ENCODE measurements around the gene CHAT.

Gene CHAT

DNA sequence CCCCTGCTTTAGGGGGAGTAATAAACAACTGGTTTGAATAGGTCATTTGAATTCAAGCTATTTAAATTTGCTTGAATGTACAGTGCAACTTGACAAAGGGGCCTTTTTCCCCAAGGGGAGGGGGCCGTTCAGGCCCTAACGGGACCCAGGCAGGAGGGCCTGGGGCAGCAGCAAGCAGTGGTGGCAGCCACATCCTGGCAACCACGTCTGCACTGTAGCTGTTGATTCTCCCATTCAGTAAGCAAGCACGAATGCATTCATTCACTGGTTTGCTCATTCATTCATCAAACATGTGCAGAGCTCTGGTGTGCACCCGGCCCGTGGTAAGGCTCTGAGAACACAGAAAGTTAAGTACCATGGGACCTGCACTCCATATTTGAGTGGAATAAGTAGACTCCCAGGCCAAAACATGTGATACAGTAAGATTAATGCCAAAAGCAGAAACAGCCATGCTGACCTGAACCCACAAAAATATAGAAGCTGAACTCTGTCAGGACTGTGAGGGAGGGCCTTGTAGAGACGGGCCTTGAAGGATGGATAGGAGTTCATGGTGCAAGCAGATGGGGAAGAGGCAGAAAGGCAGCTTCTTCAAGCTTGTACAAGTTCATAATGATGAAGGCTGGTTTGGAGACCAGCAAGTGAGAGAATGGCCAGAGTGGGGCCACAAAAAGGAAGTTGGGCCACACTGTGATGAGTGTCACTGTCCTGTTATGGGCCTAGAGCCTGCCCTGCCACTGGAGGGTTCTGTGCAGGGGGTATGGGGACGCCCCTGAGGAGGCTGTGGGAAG lies 36.3 kb downstream of the CHAT start:
- H3K4me3 ChIP-seq (ENCODE audit: control insufficient read depth in 1 of 7, extremely low read depth in 1 of 7, insufficient read depth in 4 of 7, low read depth in 2 of 7, low read length in 6 of 7): no peak overlapping the region
- H3K36me3 ChIP-seq (ENCODE audit: control insufficient read depth in 4 of 4, insufficient read depth in 4 of 4, low read length in 3 of 4): no peaks in the 10 kb centered on the region
- WGBS (ENCODE audit: insufficient coverage): 74% methylated on average over 8 of the region's 8 CpGs
- CTCF ChIA-PET: interaction anchor here (1.1 to 1.3 kb wide), 2 partner anchors 10 kb away, joined by 3 to 4 read pairs; no protein-coding TSS in a partner anchor
- peaks cover 0 to 76% (median 17%) of the 10 kb centered on the region in 5 experiments for H3K27me3 ChIP-seq (replicated peaks in 2 of 5; ENCODE audit: control insufficient read depth in 4 of 5, insufficient read depth in 5 of 5, low read length in 4 of 5)
- H3K27ac ChIP-seq (ENCODE audit: insufficient read depth in 1 of 2, low read depth in 1 of 2, low read length in 2 of 2, poor library complexity in 1 of 2, severe bottlenecking in 2 of 2): no peak overlapping the region
- DNase-seq: no peak
- POLR2A ChIA-PET: no interaction called here
- H3K9me3 ChIP-seq (ENCODE audit: control extremely low read depth in 1 of 5, control insufficient read depth in 4 of 5, insufficient read depth in 2 of 5, low read depth in 1 of 5, low read length in 4 of 5): no peaks in the 10 kb centered on the region
- H3K4me1 ChIP-seq (ENCODE audit: control extremely low read depth in 1 of 4, control insufficient read depth in 4 of 4, insufficient read depth in 4 of 4, low read length in 3 of 4): peaks cover 0 to 2% (median 0%) of the 10 kb centered on the region in 4 experiments

DNA sequence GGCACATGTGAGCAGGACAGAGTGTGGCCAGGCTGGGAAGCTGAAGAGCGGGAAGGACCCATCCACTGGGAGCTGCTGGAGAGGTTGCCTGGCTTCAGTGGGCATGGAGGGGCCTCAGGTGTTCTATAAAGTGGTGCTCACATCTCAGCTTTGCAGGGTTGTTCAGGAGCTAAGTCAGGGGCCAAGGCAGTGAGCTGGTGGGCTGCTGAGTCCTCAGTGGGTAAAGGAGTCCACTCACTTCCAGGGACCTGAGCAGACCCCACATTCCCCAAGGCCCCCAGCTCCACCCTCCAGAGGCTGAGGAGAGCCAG lies 36.8 kb downstream of the CHAT start:
- no peak for DNase-seq
- H3K4me3 ChIP-seq (ENCODE audit: control insufficient read depth in 1 of 7, extremely low read depth in 1 of 7, insufficient read depth in 4 of 7, low read depth in 2 of 7, low read length in 6 of 7): no peak overlapping the region
- no peaks in the 10 kb centered on the region for H3K9me3 ChIP-seq (ENCODE audit: control extremely low read depth in 1 of 5, control insufficient read depth in 4 of 5, insufficient read depth in 2 of 5, low read depth in 1 of 5, low read length in 4 of 5)
- 100% methylated on average over 1 of the region's 1 CpG for WGBS (ENCODE audit: insufficient coverage)
- no peaks in the 10 kb centered on the region for H3K36me3 ChIP-seq (ENCODE audit: control insufficient read depth in 4 of 4, insufficient read depth in 4 of 4, low read length in 3 of 4)
- POLR2A ChIA-PET: no interaction called here
- no peak overlapping the region for H3K27ac ChIP-seq (ENCODE audit: insufficient read depth in 1 of 2, low read depth in 1 of 2, low read length in 2 of 2, poor library complexity in 1 of 2, severe bottlenecking in 2 of 2)
- peaks cover 0 to 77% (median 17%) of the 10 kb centered on the region in 5 experiments for H3K27me3 ChIP-seq (replicated peaks in 2 of 5; ENCODE audit: control insufficient read depth in 4 of 5, insufficient read depth in 5 of 5, low read length in 4 of 5)
- CTCF ChIA-PET: interaction anchor here (1.3 kb wide), 1 partner anchor 9 kb away, joined by 4 read pairs; no protein-coding TSS in a partner anchor
- peaks cover 0 to 2% (median 0%) of the 10 kb centered on the region in 4 experiments for H3K4me1 ChIP-seq (ENCODE audit: control extremely low read depth in 1 of 4, control insufficient read depth in 4 of 4, insufficient read depth in 4 of 4, low read length in 3 of 4)

DNA sequence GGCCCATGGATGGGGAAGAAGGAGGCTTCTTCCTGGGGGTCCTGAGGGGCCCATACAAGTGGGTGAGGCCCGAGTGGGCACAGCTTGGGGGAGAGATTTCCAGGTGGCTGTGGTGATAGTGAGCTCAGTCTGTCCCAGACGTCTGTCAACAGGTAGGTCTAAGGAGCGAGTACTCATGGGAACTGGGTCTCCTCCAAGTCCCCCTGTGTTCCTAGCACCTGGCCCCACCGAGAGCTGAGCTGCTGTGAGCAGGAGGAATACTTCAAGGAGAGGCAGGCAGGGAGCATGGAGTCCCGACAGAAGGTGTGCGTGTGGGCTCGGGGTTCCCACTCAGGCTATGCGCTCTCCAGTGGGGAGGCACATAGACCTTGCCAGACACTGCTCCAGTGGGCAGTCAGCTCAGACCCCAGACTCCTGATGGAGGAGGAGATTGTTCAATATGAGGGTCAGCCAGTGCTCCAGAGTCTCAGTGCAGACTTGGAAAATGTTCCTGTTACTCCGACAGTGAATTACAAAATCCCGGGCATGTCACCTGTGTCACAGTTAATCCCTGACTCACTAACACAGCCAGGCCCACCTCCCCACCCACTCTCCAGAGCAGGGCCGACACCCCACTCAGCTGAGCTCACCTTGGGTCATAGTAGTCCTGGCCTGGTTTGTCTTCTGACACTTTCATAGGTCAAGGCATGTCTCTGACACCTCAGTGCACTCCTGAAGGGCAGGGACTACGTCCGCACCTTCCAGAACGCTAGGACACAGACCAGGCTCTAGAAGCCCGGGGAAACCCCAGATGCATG lies 37.4 kb downstream of the CHAT start:
- POLR2A ChIA-PET: no interaction called here
- H3K9me3 ChIP-seq (ENCODE audit: control extremely low read depth in 1 of 5, control insufficient read depth in 4 of 5, insufficient read depth in 2 of 5, low read depth in 1 of 5, low read length in 4 of 5): no peaks in the 10 kb centered on the region
- H3K4me1 ChIP-seq (ENCODE audit: control extremely low read depth in 1 of 4, control insufficient read depth in 4 of 4, insufficient read depth in 4 of 4, low read length in 3 of 4): peaks cover 0 to 2% (median 0%) of the 10 kb centered on the region in 4 experiments
- peaks cover 0 to 78% (median 17%) of the 10 kb centered on the region in 5 experiments for H3K27me3 ChIP-seq (replicated peaks in 2 of 5; ENCODE audit: control insufficient read depth in 4 of 5, insufficient read depth in 5 of 5, low read length in 4 of 5)
- no peak overlapping the region for H3K27ac ChIP-seq (ENCODE audit: insufficient read depth in 1 of 2, low read depth in 1 of 2, low read length in 2 of 2, poor library complexity in 1 of 2, severe bottlenecking in 2 of 2)
- WGBS (ENCODE audit: insufficient coverage): 96% methylated on average over 15 of the region's 15 CpGs
- CTCF ChIA-PET: no interaction called here
- no peak for DNase-seq
- no peak overlapping the region for H3K4me3 ChIP-seq (ENCODE audit: control insufficient read depth in 1 of 7, extremely low read depth in 1 of 7, insufficient read depth in 4 of 7, low read depth in 2 of 7, low read length in 6 of 7)
- no peaks in the 10 kb centered on the region for H3K36me3 ChIP-seq (ENCODE audit: control insufficient read depth in 4 of 4, insufficient read depth in 4 of 4, low read length in 3 of 4)

DNA sequence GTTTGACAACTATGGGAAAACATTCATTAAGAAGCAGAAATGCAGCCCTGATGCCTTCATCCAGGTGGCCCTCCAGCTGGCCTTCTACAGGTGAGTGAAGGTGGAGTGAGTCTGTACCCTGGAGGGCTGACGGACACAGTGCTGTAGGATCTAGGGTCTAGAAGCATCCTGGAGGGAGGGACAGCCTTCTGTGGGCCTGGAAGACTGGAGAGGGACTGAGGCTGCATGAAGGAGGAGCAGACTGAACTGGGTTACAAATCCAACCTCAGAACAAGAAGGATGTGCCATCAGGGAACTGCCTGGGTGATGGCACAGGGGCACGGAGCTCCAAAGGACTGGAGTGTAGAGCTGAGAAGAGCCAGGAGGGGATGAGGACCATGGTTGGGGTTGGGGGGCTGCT lies 38.1 kb downstream of the CHAT start:
- Histone ChIP-seq H3K4me1 (ENCODE audit: control extremely low read depth in 1 of 4, control insufficient read depth in 4 of 4, insufficient read depth in 4 of 4, low read length in 3 of 4) (peaks cover 0 to 2% (median 0%) of the 10 kb centered on the region in 4 experiments), H3K36me3 (ENCODE audit: control insufficient read depth in 4 of 4, insufficient read depth in 4 of 4, low read length in 3 of 4) (no peaks in the 10 kb centered on the region), H3K27me3 (replicated peaks in 2 of 5; ENCODE audit: control insufficient read depth in 4 of 5, insufficient read depth in 5 of 5, low read length in 4 of 5) (peaks cover 0 to 78% (median 17%) of the 10 kb centered on the region in 5 experiments), H3K4me3 (ENCODE audit: control insufficient read depth in 1 of 7, extremely low read depth in 1 of 7, insufficient read depth in 4 of 7, low read depth in 2 of 7, low read length in 6 of 7) (no peak overlapping the region), H3K9me3 (ENCODE audit: control extremely low read depth in 1 of 5, control insufficient read depth in 4 of 5, insufficient read depth in 2 of 5, low read depth in 1 of 5, low read length in 4 of 5) (no peaks in the 10 kb centered on the region), H3K27ac (ENCODE audit: insufficient read depth in 1 of 2, low read depth in 1 of 2, low read length in 2 of 2, poor library complexity in 1 of 2, severe bottlenecking in 2 of 2) (no peak overlapping the region)
- ChIA-PET CTCF (no interaction called here), POLR2A (no interaction called here)
- WGBS (ENCODE audit: insufficient coverage): 100% methylated on average over 1 of the region's 2 CpGs
- DNase-seq: no peak

DNA sequence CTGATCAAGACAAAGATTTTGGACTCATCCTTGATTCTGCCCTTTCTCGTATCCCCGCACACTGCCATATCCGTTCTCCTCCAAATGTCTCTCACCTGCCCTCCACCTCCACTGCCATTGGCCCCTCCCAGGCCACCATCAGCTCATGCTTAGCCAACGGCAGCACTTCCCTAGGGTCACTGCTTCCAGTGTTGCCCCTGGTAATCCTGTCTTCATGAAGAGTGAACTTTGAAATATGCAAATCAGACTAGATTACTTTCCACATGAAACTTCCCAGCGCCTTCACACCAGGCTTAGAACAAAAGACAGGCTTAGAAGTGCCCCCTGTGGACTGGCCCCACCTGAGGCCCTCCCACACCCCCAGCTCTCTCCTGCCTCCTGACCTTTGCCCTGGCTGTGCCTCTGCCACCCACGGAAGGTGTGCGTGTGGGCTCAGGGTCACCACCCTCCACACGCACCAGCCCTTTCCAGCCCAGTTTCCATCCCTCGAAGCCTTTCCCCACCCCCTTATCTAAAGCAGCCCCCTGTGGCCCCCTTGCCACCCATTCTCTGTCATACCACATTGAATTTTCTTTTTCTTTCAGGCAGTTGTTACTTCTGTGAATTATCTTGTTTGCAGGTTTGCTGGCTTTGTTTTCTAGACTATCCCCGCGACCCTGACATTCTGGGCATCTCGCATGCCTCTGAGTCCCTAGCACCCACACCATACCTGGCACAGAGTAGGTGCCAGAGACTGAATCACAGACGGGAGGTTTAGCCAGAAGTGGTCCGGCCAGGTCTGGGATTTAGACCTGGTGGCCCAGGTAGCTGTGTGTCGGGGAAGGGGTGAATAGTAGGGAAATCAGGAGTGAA lies 38.8 kb downstream of the CHAT start:
- H3K4me3 ChIP-seq (ENCODE audit: control insufficient read depth in 1 of 7, extremely low read depth in 1 of 7, insufficient read depth in 4 of 7, low read depth in 2 of 7, low read length in 6 of 7): no peak overlapping the region
- no peaks in the 10 kb centered on the region for H3K36me3 ChIP-seq (ENCODE audit: control insufficient read depth in 4 of 4, insufficient read depth in 4 of 4, low read length in 3 of 4)
- DNase-seq: no peak
- ChIA-PET CTCF (no interaction called here), POLR2A (no interaction called here)
- peaks cover 0 to 78% (median 15%) of the 10 kb centered on the region in 5 experiments for H3K27me3 ChIP-seq (replicated peaks in 2 of 5; ENCODE audit: control insufficient read depth in 4 of 5, insufficient read depth in 5 of 5, low read length in 4 of 5)
- H3K27ac ChIP-seq (ENCODE audit: insufficient read depth in 1 of 2, low read depth in 1 of 2, low read length in 2 of 2, poor library complexity in 1 of 2, severe bottlenecking in 2 of 2): no peak overlapping the region
- no peaks in the 10 kb centered on the region for H3K9me3 ChIP-seq (ENCODE audit: control extremely low read depth in 1 of 5, control insufficient read depth in 4 of 5, insufficient read depth in 2 of 5, low read depth in 1 of 5, low read length in 4 of 5)
- WGBS (ENCODE audit: insufficient coverage): 80% methylated on average over 12 of the region's 15 CpGs
- H3K4me1 ChIP-seq (ENCODE audit: control extremely low read depth in 1 of 4, control insufficient read depth in 4 of 4, insufficient read depth in 4 of 4, low read length in 3 of 4): peaks cover 0 to 2% (median 0%) of the 10 kb centered on the region in 4 experiments

DNA sequence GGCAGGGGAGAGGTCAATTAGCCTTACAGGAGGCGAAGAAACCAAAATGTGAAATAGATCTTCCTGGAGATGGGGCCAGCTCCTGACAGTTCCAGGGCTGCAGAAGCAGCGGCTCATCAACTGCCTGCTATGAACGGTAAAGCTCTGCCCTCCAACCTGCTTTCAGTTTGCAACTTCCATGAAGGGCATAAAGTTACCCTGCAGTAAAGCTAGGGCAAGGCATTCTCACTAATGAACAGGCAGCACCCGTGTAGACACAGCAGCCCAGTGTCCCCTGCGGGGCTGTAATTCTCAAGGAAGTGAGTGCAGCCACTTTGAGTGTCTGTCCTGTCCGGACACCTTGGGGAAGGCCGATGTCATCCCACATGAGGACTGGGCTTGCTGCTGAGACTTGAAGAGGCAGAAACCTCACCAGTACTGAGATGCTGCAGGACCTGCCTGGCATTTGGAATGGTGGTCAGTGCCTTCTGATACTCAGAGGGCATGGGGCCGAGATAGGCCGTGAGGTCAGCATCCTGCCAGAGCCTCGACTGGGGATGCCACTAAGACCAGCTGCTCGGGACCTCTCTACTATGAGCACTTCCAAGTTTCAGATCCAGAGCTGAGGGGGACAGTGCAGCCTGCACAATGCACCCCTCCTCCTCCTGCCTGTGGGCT lies 39.6 kb downstream of the CHAT start:
- no peaks in the 10 kb centered on the region for H3K9me3 ChIP-seq (ENCODE audit: control extremely low read depth in 1 of 5, control insufficient read depth in 4 of 5, insufficient read depth in 2 of 5, low read depth in 1 of 5, low read length in 4 of 5)
- H3K27me3 ChIP-seq (replicated peaks in 2 of 5; ENCODE audit: control insufficient read depth in 4 of 5, insufficient read depth in 5 of 5, low read length in 4 of 5): peaks cover 0 to 72% (median 13%) of the 10 kb centered on the region in 5 experiments
- 93% methylated on average over 11 of the region's 11 CpGs for WGBS (ENCODE audit: insufficient coverage)
- H3K4me3 ChIP-seq (ENCODE audit: control insufficient read depth in 1 of 7, extremely low read depth in 1 of 7, insufficient read depth in 4 of 7, low read depth in 2 of 7, low read length in 6 of 7): no peak overlapping the region
- peaks cover 0 to 2% (median 0%) of the 10 kb centered on the region in 4 experiments for H3K4me1 ChIP-seq (ENCODE audit: control extremely low read depth in 1 of 4, control insufficient read depth in 4 of 4, insufficient read depth in 4 of 4, low read length in 3 of 4)
- CTCF ChIA-PET: no interaction called here
- no peak for DNase-seq
- POLR2A ChIA-PET: no interaction called here
- no peak overlapping the region for H3K27ac ChIP-seq (ENCODE audit: insufficient read depth in 1 of 2, low read depth in 1 of 2, low read length in 2 of 2, poor library complexity in 1 of 2, severe bottlenecking in 2 of 2)
- H3K36me3 ChIP-seq (ENCODE audit: control insufficient read depth in 4 of 4, insufficient read depth in 4 of 4, low read length in 3 of 4): no peaks in the 10 kb centered on the region
